NCI-H146 treated with DMSO at 0.1 percent for 48 hours (cell line): ENCODE data around the gene UAP1L1.
A peak's percentile ranks its signal among the peaks of the same experiment; 100 is the strongest.

Experiments used
- DNase-seq: peaks from one replicate; lab custom pipeline; 2025; ENCODE audit not compliant: unreplicated experiment; lab: John Stamatoyannopoulos, UW

The UAP1L1 gene

DNA sequence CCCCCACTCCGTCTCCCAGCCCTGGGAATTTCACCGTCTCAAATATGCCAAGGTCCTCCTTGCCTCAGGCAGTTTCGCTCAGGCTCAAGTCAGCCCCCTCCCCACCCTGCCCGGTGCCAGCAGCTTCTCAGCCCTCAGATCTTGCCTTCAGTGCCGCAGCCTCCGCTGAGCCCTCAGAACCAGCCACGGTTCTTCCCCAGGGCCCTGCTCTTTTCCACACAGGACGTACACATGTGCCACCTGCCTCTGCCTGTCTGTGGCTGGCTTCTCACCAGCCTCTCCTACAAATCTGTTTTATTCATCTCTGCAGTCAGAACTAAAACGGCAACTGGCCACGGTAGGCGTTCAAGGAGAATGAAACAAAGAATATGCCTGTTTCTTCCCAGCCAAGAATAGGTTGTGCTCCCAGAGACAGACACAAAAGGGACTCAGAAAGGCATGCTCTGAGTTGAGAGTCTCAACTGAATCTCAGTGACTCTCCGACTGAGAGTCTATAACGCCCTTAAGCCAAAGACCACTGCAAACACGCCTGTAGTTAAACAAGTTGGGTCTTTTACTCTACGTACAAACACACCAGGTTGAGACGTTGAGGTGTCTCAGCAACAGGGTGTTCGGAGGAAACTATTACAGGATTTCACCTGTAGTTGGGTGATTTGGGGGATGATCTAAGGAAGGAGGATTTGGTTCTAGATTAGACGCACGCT, 51.0 kb downstream of the UAP1L1 start:
- DNase-seq = no peak

DNA sequence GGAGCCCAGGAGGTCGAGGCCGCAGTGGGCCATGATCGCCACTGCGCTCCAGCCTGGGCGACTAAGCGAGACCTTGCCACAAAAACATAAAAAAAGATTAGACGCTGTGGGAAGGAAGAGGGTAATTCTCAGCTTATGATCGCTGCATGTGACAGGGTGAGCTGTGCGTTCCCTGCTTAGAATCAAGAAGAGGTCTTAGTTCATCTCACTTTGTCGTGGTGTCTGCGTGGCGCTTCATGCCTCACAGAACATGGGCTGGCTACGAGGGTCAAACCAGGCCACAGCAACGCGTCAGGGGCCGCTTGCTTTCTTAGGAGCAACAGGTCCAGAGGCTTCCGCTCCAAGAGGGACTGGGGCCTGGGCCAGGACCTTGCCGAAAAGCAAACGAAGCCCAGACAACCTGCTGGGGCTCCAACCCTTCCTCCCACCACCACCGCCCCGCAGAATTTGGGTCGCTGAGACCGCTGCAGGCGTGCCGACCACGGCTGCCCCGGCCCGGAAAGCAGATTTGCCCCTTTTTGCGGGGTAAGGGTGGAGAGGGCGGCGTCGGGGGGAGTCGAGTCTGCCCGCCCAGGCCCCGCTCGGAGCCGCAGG, 51.6 kb downstream of the UAP1L1 start:
- DNase-seq = no peak

DNA sequence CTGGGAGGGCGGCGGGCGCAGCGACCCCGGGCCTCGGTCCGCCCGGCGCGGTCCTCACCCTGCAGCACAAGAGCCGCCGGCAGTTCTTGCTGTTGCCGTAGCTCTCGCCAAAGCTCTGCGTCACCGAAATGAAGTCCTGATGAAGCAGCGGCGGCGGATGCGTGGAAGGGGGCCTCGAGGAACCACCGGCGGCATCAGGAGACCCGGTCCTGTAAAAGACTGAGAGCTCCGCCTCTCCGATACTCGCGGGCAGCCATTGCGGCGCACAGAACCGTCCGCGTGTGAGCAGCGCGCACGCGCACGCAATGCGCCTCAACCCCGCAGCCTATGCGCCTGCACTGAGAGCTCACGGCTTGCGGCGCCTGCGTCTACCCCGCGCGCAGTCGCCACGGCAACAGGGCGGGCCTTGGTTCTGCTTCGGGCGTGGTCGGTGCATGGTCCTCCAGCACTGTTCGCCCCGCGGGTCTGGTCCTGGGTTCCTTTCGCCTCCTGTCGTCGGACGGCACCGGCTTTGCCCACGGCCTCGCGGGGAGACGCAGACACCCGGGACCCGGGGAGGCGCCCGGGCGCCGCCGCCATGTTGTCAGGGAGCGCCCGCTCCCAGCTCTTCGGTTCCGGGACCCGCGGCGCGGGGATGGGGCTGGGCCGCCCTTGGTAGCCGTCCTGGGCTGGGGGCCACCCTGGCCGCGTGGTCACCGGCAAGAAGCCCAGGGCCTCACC, 52.3 kb downstream of the UAP1L1 start:
- DNase-seq = peak; percentile 71

- DNase-seq = no peak
Measured at GRCh38 chr9:137130176-137130755, 52.9 kb downstream of the UAP1L1 start.
